Measurements from ENCODE around the gene PLCB1. TPM values are rescaled to one million over a fixed set of nuclear protein-coding genes. Genes with fewer than 3 reads are reported as not detected.

PLCB1 gene
- total and polyA plus RNA-seq, 2 donors (not counting 3 experiments of a cell fraction or from before 2014, with no cell fraction given), result 10.2 to 53.4 TPM

DNA sequence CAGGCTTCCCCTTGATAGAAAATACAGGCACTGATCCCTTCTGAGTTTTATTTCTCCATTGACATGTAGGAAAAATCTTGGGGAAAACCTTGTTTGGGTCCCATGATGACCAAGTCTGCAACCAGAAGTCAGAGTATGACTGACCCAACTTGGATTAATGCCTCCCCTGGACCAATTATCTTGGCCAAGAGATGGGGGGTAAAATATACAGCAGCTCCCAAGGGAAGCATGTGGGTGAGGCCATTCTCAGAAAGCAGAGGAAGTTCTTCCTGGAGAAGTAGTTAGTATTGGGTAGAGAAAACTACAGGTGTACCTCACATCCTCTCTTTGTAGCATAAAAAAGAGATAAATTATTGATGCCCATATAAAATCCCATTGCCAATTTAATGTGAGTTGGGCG, 651.7 kb downstream of the PLCB1 start:
- Histone ChIP-seq H3K27me3 (ENCODE audit: control insufficient read depth in 2 of 2, insufficient read depth in 2 of 2, low read length in 2 of 2) (no peaks in the 10 kb centered on the region), H2AFZ (ENCODE audit: low read depth, low read length) (no peak overlapping the region), H3K36me3 (ENCODE audit: control insufficient read depth in 2 of 2, extremely low read depth in 1 of 2, insufficient read depth in 2 of 2, low read length in 2 of 2) (no peaks in the 10 kb centered on the region), H4K20me1 (replicated peaks; ENCODE audit: control insufficient read depth, extremely low read depth, insufficient read depth, low read length) (no peaks in the 10 kb centered on the region), H3K4me3 (replicated peaks in 1 of 3; ENCODE audit: insufficient read depth in 1 of 3, low read depth in 1 of 3, low read length in 3 of 3) (no peak overlapping the region), H3K27ac (ENCODE audit: insufficient read depth, low read depth, low read length) (no peak overlapping the region), H3K4me1 (ENCODE audit: control insufficient read depth, extremely low read depth, insufficient read depth, low read length) (no peaks in the 10 kb centered on the region), H3K9ac (replicated peaks; ENCODE audit: extremely low read depth, insufficient read depth, low read length) (no peak overlapping the region), H3K9me1 (replicated peaks; ENCODE audit: control insufficient read depth, extremely low read depth, insufficient read depth, low read length) (no peaks in the 10 kb centered on the region), H3K9me3 (replicated peaks; ENCODE audit: control insufficient read depth, insufficient read depth, low read length) (no peaks in the 10 kb centered on the region), H3K4me2 (ENCODE audit: insufficient read depth, low read length) (no peak overlapping the region), H3K79me2 (ENCODE audit: control insufficient read depth, insufficient read depth, low read length) (no peaks in the 10 kb centered on the region)
- BruUV-seq (replicated peaks), result no TSS peak
- ChIA-PET POLR2A (no interaction called here), CTCF (no interaction called here)
- TF ChIP-seq POLR2AphosphoS5 (IDR thresholded peaks at IDR 0.05; ENCODE audit: insufficient read depth, low read depth, low read length), result no peak
- no peak for TF ChIP-seq JUN (IDR thresholded peaks at IDR 0.05; ENCODE audit: borderline replicate concordance, insufficient read depth, insufficient read length, low read depth)
- no peak for TF ChIP-seq GATA2 (IDR thresholded peaks at IDR 0.05; ENCODE audit: insufficient read depth, insufficient read length, low read depth, low read length)
- TF ChIP-seq FOS (IDR thresholded peaks at IDR 0.05; ENCODE audit: borderline replicate concordance, insufficient read depth, low read length), result no peak
- TF ChIP-seq, protein P1, sequence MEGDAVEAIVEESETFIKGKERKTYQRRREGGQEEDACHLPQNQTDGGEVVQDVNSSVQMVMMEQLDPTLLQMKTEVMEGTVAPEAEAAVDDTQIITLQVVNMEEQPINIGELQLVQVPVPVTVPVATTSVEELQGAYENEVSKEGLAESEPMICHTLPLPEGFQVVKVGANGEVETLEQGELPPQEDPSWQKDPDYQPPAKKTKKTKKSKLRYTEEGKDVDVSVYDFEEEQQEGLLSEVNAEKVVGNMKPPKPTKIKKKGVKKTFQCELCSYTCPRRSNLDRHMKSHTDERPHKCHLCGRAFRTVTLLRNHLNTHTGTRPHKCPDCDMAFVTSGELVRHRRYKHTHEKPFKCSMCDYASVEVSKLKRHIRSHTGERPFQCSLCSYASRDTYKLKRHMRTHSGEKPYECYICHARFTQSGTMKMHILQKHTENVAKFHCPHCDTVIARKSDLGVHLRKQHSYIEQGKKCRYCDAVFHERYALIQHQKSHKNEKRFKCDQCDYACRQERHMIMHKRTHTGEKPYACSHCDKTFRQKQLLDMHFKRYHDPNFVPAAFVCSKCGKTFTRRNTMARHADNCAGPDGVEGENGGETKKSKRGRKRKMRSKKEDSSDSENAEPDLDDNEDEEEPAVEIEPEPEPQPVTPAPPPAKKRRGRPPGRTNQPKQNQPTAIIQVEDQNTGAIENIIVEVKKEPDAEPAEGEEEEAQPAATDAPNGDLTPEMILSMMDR (IDR thresholded peaks at IDR 0.05; ENCODE audit: extremely low read depth in 1 of 2, insufficient read depth in 1 of 2, low read depth in 1 of 2, low read length in 2 of 2), result no peak
- no peak for TF ChIP-seq MAX (IDR thresholded peaks at IDR 0.05; ENCODE audit: insufficient read depth, insufficient read length)
- no peak for TF ChIP-seq MYC (IDR thresholded peaks at IDR 0.05; ENCODE audit: low read depth, low read length)
- TF ChIP-seq EZH2 (IDR thresholded peaks at IDR 0.05; ENCODE audit: borderline replicate concordance, low read depth, low read length, severe bottlenecking), result no peak
- no peak for TF ChIP-seq POLR2A (IDR thresholded peaks at IDR 0.05; ENCODE audit: low read depth, low read length)
- FAIRE-seq, result no peak
- dilution Hi-C loops (cut with MboI; ENCODE audit: extremely low pct_ligation_motif_present, low sequenced_read_pairs), result no loop called here
- DNase-seq (ENCODE audit: low read depth, low spot score), result no peak
- intact Hi-C loops (cut with micrococcal nuclease), result no loop called here
